Peyer's patch (tissue), 4 donors: ENCODE data around the gene TJP2.

ENCODE experiments used
- CTCF ChIP-seq, 6 experiments: fragments of 450-650 bp in 4 of 6; fragments of 200-600 bp in 2 of 6; sonication (generic) in 1 of 6; IDR thresholded peaks; one replicate each; pipeline ENCODE4 v1.5.1; 2017 to 2019; ENCODE audit warnings: antibody characterized with exemption in 6 of 6, mild to moderate bottlenecking in 3 of 6, moderate library complexity in 1 of 6
- POLR2A ChIP-seq, 2 donors: fragments of 450-650 bp; IDR thresholded peaks; one replicate each; pipeline ENCODE4 v1.5.1; 2017; ENCODE audit warnings: antibody characterized with exemption in 2 of 2, mild to moderate bottlenecking in 2 of 2, moderate library complexity in 2 of 2

DNA sequence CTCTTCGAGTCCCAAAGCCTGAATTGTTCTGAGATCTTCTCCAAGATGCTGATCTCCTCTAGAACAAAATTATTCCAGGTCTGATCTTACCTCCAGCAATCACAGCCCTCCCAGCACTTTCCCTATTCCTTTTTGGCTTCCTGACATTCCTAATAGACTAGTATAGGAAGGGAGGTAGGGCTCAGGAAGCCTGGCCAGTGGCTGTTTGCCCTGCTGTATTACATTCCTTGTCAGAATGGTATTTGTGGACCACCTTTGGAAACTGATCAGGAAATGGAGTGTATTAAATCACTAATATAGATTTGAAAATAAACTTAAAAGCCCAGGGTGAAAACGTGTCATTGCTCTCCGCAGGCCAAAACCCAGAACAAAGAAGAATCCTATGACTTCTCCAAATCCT, 76.6 kb downstream of the TJP2 start:
- TF ChIP-seq CTCF (IDR thresholded peaks at IDR 0.05) (no peak), POLR2A (IDR thresholded peaks at IDR 0.05) (no peak)
